Epithelial cell of esophagus (primary cell): Measurements from ENCODE around the gene HBS1L.
A peak's percentile ranks its signal among the peaks of the same experiment; 100 is the strongest.

Experiments used
- DNase-seq: peaks from one replicate; pipeline ENCODE4 v3.0.0; 2010; ENCODE audit warnings: low read depth
- H3K4me3 ChIP-seq: 2 replicates; pipeline ENCODE4 v1.5.1; 2011; ENCODE audit warnings: mild to moderate bottlenecking, low read length, control low read depth
- TF ChIP-seq, protein P1 (sequence below): IDR thresholded peaks from 2 replicates; pipeline ENCODE4 v1.5.1; 2011; ENCODE audit warnings: low read depth, mild to moderate bottlenecking, low read length, control low read depth, inconsistent platforms; ENCODE audit not compliant: insufficient read depth; ENCODE audit errors: missing control alignments

Gene HBS1L

DNA sequence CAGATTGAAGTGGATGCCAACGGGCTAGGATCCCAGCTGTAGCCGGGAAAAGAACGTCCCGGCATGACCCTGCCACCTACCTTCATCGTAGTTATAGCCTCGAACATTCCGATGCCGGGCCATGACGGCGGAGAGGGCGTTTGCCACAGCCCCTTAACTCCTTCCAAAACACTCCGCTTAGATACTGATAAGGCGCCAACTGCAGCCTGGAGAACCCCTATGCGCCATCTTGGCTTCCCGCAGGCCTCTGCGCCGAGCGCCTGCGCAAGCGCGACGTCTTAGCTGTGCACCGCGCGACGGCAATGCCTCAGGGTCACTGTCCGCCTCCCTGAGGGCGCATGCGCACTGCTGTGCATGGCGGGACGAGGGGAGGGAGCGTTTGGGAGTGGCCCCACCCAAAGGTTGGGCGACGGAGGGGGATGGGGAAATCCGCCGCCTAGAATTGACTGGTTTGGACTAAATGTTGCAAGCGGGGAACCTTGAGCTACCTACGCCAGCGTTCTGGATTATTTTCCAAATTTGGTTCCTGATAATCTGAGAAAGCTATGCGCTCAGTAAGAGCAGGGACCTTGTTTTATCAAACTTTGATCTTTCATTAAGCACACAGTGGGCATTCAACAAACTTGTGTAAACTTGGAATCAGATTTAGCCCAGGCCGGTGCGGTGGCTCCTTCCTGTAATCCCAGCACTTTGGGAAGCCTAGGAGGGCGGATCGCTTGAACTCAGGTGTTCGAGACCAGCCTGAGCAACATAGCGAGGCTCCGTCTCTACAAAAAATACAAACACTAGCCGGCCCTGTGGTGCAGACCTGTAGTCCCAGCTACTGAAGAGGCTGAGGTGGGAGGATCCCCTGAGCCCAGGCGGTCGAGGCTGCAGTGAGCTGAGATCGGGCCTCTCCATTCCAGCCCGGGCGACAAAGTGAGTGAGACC, at the start of gene HBS1L:
Gene HBS1L, minus strand, starts transcription at position 254 of the 930 bp plus-strand sequence. Its CDS starts 131 bp downstream, at position 123.
- H3K4me3 ChIP-seq, result peak within 1 kb of the TSS; percentile 99
- peak; percentile 97 for DNase-seq
- TF ChIP-seq, protein P1, sequence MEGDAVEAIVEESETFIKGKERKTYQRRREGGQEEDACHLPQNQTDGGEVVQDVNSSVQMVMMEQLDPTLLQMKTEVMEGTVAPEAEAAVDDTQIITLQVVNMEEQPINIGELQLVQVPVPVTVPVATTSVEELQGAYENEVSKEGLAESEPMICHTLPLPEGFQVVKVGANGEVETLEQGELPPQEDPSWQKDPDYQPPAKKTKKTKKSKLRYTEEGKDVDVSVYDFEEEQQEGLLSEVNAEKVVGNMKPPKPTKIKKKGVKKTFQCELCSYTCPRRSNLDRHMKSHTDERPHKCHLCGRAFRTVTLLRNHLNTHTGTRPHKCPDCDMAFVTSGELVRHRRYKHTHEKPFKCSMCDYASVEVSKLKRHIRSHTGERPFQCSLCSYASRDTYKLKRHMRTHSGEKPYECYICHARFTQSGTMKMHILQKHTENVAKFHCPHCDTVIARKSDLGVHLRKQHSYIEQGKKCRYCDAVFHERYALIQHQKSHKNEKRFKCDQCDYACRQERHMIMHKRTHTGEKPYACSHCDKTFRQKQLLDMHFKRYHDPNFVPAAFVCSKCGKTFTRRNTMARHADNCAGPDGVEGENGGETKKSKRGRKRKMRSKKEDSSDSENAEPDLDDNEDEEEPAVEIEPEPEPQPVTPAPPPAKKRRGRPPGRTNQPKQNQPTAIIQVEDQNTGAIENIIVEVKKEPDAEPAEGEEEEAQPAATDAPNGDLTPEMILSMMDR, result no peak

DNA sequence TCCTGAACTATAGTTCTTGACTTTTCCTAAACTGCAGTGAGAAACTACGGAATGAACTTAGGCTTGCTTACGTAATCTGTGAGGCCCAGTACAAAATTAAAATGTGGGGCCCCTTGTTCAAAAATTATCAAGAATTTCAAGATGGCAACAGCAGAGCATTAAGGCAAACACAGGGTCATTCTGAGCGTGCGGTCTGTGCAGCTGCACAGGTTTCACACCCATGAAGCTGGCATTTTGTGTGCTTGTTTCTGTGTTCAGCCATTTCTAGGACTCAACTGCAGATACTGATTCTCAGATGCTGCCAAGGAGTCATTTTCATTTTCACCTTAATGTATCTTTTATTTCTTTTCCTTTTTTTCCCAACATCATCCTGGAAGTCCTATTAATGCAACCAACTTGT, 49.6 kb upstream of the HBS1L start:
- TF ChIP-seq, protein P1, result no peak
- DNase-seq, result no peak
- H3K4me3 ChIP-seq, result no peak overlapping the region

DNA sequence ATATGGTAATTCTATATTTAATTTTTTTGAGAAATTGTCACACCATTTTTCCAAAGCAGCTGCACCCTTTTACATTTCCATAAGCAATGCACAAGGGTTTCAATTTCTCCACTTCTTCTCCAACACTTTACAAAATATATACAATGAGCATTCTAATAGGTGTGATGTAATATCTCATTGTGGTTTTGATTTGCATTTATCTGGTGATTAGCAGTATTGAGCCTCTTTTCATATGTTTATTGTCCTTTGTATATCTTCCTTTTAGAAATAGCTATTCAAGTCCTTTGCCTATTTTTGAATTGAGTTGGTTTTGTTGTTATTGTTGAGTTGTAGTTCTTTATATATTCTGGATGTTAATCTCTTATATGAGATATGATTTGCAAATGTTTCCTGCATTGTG, 47.6 kb upstream of the HBS1L start:
- no peak for DNase-seq
- TF ChIP-seq, protein P1, result no peak
- no peak overlapping the region for H3K4me3 ChIP-seq

- TF ChIP-seq, protein P1, result no peak
- no peak overlapping the region for H3K4me3 ChIP-seq
- no peak for DNase-seq
Observed at GRCh38 chr6:135097172-135097571, 42.5 kb upstream of the HBS1L start.

GRCh38 chr6:135096403-135097130, 41.9 kb upstream of the HBS1L start:
- no peak for DNase-seq
- TF ChIP-seq, protein P1, result no peak
- no peak overlapping the region for H3K4me3 ChIP-seq

- TF ChIP-seq, protein P1, result no peak
- H3K4me3 ChIP-seq, result no peak overlapping the region
- DNase-seq, result no peak
Observed at GRCh38 chr6:135095716-135096115, 41.1 kb upstream of the HBS1L start.
